GM12872 (cell line): Measurements from ENCODE around the gene LCN2.

ENCODE experiments used
- TF ChIP-seq, protein P1 (sequence below): IDR thresholded peaks from 3 replicates; pipeline ENCODE4 v1.5.1; 2011; ENCODE audit warnings: low read depth, mild to moderate bottlenecking, low read length, moderate library complexity; ENCODE audit not compliant: insufficient read depth

The LCN2 gene

DNA sequence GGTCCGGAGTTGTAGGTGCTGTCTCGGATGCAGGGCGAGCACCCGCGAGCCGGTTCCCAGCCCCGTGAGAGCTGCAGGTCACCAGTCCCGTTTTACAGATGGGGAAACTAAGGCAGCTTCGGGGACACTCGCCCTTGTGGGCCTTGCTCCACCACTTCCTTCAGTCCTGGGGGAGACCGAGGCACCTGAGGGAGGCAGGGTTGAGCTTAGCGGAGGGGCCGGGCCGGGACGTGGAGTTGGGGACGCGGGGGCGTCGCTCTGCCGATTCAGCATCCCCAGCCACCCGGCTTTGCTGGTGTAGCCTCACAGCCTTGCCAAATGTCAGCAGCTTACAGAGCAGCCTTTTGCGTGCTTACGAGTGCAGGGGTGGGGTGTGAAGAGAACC is 11.3 kb downstream of the LCN2 start:
- TF ChIP-seq, protein P1, sequence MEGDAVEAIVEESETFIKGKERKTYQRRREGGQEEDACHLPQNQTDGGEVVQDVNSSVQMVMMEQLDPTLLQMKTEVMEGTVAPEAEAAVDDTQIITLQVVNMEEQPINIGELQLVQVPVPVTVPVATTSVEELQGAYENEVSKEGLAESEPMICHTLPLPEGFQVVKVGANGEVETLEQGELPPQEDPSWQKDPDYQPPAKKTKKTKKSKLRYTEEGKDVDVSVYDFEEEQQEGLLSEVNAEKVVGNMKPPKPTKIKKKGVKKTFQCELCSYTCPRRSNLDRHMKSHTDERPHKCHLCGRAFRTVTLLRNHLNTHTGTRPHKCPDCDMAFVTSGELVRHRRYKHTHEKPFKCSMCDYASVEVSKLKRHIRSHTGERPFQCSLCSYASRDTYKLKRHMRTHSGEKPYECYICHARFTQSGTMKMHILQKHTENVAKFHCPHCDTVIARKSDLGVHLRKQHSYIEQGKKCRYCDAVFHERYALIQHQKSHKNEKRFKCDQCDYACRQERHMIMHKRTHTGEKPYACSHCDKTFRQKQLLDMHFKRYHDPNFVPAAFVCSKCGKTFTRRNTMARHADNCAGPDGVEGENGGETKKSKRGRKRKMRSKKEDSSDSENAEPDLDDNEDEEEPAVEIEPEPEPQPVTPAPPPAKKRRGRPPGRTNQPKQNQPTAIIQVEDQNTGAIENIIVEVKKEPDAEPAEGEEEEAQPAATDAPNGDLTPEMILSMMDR = no peak

DNA sequence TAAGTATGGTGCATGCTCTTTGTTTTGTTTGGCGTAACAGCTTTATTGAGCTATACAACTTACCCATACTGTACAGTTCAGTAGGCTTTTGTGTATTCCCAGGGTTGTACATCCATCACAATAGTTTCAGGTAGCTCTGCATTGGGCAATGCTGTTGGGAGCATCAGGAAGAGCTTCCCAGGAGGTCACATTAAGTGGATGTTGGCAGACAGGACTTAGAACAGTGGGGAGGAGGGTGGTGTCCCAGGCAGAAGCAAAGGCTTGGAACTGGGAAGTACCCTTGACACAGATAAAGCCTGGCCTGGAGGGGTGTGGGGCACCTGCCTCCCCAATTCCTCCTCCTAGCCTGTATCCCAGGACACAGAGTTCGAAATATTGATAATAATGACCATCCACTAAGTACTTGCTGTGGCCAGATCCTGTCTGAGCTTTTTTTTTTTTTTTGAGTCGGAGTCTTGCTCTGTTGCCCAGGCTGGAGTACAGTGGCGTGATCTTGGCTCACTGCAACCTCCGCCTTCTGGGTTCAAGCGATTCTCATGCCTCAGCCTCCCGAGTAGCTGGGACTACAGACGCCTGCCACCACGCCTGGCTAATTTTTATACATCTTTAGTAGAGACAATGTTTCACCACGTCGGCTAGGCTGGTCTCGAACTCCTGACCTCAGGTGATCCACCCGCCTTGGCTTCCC is 12.1 kb downstream of the LCN2 start:
- TF ChIP-seq, protein P1 = no peak

DNA sequence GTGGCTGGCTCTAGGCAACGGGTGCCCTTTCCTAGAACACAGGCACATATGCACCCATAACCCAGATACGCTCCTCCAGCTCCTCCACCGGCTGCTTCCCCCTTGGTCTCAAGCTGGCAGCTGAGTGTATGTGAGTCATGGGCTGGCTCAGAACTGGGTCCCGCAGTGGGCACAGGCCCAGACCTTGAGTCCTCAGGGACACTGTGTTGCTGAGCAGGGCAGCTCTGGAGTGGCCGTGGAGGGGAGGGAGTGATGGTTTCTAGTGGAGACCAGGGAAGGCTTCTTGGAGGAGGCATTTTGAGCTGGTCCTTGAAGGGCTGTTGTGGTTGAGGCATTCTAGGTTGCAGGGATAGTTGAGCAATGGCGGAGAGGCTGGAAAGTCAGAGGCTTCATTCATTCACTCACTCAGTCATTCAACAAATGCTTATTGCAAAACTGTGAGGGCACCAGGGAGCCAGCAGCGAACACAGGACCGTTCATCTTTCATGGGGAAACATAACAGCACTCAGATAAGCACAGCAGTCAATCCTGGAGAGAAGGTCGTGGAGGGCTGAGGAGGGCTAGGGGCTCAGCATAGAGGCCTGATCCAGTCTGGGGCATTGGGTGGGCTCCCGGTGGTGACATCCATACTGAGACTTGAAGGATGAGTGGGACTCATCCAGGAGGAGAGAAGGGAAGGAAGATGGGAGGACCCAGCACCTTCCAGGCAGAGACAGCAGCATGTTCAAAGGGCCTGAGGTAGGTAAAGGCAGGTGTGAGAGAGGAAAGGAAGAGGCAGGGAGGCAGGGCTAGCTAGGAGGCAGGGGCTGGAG is 13.2 kb downstream of the LCN2 start:
- TF ChIP-seq, protein P1 = no peak

DNA sequence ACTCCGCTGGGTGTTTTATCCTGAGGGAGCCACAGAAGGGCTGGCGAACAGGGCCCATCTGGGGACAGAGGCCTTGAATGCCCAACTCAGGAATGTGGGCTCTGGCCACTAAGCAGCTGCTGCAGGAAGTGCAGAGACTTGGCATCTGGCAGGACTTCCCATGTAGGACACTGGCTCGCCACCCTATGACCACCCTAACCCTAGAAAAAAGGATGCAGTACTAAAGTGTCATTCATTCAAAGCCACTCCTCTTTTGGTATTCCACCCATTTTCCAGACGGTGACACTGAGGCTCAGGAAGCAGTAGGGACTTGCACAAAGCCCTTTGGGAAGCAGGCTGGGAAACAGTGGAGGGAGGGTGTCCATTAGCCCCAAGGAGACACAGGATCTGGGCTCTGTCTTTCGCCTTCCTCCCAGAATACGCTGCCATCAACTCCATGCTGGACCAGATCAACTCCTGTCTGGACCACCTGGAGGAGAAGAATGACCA is 13.8 kb downstream of the LCN2 start:
- TF ChIP-seq, protein P1 = no peak

DNA sequence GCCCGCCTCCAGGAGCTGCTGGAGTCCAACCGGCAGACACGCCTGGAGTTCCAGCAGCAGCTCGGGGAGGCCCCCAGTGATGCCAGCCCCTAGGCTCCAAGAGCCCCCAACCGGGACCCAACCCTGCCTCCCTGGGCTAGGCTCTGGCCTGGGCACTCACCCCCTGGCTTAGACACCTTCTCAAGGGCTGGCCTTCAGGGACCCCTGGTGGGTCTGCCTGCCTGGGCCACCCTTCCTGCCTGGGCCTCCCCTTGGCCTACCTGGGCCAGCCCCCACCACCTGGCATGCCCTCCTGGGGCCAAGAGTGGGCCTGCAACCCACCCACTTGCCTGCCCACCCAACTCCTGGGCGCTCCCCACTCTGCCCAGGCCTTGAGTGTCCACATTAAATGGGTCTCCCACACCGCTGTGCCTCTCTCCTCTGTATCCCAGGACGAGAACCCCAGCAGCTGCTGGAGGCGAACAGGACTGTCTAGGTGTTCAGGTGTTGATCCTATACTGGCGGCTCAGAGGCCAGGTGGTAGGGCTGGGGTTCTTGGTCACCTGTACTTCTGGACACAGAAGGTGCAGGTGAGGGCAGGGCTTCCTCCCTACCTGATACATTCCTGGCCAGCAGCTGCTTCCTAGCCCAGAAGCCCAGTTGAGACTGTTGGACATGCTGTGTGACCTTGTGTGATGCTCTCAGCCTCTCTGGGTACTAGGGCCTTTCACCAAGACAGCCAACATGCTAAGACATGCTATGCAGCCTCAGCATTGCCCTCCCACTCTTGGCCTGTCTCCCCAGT is 14.5 kb downstream of the LCN2 start:
- TF ChIP-seq, protein P1 = no peak

DNA sequence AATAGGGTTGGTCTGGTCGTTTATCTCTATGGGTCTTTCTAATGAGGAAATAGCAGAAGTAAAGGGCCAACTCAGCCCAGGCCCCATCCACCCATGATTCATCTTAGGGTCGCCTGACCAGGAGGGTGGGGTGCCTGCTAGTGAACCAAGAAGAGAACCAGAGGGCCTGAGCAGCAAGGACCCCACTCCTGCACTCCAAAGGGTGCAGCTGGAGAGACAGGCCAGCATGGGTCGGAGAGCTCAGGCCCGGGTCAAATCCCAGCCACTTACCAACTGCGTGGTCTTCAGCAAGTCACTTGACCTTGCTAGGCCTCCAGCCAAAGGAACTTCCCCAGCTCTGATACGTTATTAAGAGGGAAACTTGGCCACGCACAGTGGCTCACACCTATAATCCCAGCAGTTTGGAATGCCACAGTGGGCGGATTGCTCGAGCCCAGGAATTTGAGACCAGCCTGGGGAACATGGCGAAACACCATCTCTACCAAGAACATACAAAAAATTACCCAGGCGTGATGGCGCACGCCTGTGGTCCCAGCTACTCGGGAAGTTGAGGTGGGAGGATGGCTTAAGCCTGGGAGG is 15.1 kb downstream of the LCN2 start:
- TF ChIP-seq, protein P1 = no peak

DNA sequence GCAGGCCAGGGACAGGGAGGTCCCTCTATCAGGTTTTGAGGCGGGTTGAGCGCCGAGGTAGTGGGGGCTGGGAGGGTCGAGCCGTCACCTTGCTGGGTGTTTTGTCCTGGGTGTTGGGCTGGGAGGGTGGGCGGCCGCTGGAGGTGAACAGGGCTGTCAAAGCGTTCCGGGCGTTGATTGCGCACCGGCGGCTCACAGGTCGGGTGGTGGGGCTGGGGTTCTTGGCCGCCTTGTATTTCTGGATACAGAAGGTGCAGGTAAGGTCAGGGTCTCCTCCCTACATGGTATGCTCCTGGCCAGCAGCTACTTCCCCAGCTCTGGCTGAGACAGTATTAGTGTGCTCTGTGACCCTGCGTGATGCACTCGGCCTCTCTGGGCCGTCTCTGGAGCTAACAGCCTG is 16.9 kb downstream of the LCN2 start:
- TF ChIP-seq, protein P1 = no peak
